ENCODE results near the gene DHX38. TPM values are rescaled to one million over a fixed set of nuclear protein-coding genes. Genes with fewer than 3 reads are reported as not detected.

Gene DHX38
- total RNA-seq: 10 to 100 TPM; 36.6 to 98.9 (median 57.5) TPM

DNA sequence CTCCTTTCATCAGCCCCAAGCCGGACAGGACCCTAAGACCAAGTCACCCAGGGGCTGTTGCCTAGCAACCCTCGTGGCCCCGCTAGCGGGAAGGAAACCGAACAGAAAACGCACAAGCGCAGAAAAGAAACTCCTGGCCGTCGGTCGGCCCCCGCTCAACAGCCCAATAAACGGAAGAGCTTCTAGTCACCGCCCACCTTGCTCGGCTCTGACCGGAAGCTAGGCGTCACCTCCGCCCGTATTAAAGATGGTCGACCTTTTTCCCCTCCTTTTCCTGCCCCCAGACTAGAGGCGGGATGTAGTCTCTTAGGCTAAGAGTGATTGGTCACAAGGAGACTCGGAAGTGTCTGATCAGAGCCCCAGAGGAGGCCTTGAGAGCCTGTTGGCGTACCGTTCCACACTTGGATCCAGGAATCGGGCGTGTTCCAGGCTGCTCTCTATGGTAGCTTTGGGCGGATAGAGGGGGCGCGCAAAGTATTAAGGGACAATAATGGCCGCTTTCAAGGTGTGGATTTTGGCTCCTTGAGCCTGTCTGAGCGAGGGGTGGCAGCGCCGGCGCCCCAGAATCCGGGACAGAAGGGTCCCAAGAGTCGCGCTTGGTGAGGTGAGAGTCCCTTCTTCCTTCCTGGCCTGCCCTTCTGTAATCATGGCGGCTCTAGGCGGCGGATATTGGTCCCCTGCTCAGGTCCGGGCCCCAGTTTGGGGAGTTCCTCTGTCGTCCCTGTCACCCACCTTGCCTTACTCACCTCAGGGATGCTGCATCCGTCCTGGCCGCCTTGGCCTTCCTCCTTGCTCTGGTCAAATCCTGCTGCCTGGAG lies at the start of gene DHX38, which contains the start of gene TXNL4B:
Gene DHX38, plus strand, starts transcription at position 400 of the 818 bp plus-strand sequence. CDS start 2,311 bp downstream, outside the sequence.
Gene TXNL4B, minus strand, starts transcription at position 173 of the 818 bp plus-strand sequence. CDS start 2,871 bp downstream, outside the sequence.
- peaks cover 45% of the 10 kb centered on the region for H3K36me3 ChIP-seq
- peaks cover 41% of the 10 kb centered on the region for H3K4me1 ChIP-seq
- peak within 1 kb of the TSS; percentile 94 for H3K27ac ChIP-seq
- DNase-seq (ENCODE audit: low spot score in 2 of 2): peak; percentile 96
- TF ChIP-seq, protein P1, sequence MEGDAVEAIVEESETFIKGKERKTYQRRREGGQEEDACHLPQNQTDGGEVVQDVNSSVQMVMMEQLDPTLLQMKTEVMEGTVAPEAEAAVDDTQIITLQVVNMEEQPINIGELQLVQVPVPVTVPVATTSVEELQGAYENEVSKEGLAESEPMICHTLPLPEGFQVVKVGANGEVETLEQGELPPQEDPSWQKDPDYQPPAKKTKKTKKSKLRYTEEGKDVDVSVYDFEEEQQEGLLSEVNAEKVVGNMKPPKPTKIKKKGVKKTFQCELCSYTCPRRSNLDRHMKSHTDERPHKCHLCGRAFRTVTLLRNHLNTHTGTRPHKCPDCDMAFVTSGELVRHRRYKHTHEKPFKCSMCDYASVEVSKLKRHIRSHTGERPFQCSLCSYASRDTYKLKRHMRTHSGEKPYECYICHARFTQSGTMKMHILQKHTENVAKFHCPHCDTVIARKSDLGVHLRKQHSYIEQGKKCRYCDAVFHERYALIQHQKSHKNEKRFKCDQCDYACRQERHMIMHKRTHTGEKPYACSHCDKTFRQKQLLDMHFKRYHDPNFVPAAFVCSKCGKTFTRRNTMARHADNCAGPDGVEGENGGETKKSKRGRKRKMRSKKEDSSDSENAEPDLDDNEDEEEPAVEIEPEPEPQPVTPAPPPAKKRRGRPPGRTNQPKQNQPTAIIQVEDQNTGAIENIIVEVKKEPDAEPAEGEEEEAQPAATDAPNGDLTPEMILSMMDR (IDR thresholded peaks at IDR 0.05): no peak
- no peak for TF ChIP-seq EP300 (IDR thresholded peaks at IDR 0.05)
- TF ChIP-seq POLR2A (IDR thresholded peaks at IDR 0.05): peak in 1 of 2 donors; percentile 46
- TF ChIP-seq POLR2AphosphoS5 (IDR thresholded peaks at IDR 0.05): peak in 1 of 3 donors; percentile 55
- 1% methylated on average over 30 of the region's 43 CpGs for WGBS
- no peaks in the 10 kb centered on the region for H3K9me3 ChIP-seq
- no peaks in the 10 kb centered on the region for H3K27me3 ChIP-seq
- H3K4me3 ChIP-seq: peak within 1 kb of the TSS; percentile 93

DNA sequence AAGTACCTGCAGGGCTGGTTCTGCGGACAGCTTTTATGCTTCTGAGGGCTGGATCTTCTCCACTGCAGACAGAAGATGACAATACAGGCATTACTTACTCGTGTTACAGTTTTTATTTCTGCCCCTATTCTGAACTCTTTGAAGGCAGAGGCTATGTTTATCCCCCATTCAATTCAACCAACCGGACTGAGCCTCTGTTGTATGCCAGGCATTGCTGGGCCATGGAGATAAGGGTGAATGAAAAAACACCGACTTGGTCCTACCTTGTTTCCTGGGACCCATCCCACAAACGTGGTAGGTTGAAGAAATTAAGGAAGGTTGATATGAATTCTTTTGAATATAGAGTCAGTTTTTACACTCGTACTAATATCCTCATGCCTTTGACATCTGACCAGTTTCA lies 49.4 kb upstream of the DHX38 start:
- no peaks in the 10 kb centered on the region for H3K27me3 ChIP-seq
- no peak overlapping the region for H3K4me3 ChIP-seq
- H3K36me3 ChIP-seq: peaks cover 22% of the 10 kb centered on the region
- no peak for DNase-seq (ENCODE audit: low spot score in 2 of 2)
- H3K4me1 ChIP-seq: no peaks in the 10 kb centered on the region
- 75% methylated on average over 6 of the region's 6 CpGs for WGBS
- H3K27ac ChIP-seq: no peak overlapping the region
- TF ChIP-seq POLR2AphosphoS5 (IDR thresholded peaks at IDR 0.05): no peak
- TF ChIP-seq POLR2A (IDR thresholded peaks at IDR 0.05): no peak
- TF ChIP-seq, protein P1 (IDR thresholded peaks at IDR 0.05): no peak
- TF ChIP-seq EP300 (IDR thresholded peaks at IDR 0.05): no peak
- no peaks in the 10 kb centered on the region for H3K9me3 ChIP-seq

DNA sequence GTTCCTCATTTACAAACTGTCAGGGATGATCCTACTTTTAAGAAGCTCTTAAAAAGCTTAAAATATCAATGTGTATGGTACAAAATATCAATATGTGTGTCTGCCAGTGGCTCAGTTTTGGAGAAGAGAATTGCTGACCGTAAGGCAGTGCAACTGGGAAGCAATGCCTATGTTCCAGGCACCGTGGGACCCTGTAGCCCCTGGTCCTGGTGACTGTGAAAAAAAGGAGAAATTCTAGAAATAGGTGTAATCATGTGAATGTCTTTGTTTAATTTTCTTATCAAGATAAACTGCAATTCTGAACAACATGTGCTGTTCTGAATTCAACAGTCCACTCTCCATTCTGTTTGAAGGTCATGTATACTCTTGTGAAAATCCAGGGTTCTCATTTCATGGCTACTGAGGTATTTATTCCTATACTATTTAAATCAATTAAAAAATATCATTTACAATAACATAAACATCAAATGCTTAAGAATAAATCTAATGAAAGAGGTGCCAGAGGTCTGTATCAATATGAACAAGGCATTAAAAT lies 48.8 kb upstream of the DHX38 start:
- Histone ChIP-seq H3K36me3 (peaks cover 22% of the 10 kb centered on the region), H3K9me3 (no peaks in the 10 kb centered on the region), H3K27ac (no peak overlapping the region), H3K27me3 (no peaks in the 10 kb centered on the region), H3K4me3 (no peak overlapping the region), H3K4me1 (no peaks in the 10 kb centered on the region)
- DNase-seq (ENCODE audit: low spot score in 2 of 2): no peak
- 63% methylated on average over 2 of the region's 2 CpGs for WGBS
- no peak for TF ChIP-seq EP300 (IDR thresholded peaks at IDR 0.05)
- no peak for TF ChIP-seq POLR2A (IDR thresholded peaks at IDR 0.05)
- TF ChIP-seq, protein P1 (IDR thresholded peaks at IDR 0.05): no peak
- no peak for TF ChIP-seq POLR2AphosphoS5 (IDR thresholded peaks at IDR 0.05)

DNA sequence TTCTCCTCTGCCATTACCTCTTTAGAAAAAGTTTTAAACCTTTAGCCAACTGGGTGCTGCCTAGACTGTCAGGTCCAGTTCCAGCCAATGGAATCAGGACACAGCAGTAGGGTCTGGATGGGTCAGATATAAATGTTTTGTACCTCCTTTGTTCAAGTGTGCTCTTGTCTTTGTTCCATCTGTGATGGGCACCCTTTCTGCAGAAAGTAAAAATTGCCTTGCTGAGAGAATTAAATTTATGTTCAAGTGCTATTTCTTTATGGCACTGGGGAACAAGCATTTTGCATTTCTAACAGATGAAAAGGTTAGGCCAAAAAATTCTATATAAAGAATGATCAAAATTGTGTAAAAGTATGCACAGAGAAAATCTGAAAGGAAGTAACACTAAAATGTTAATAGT lies 44.5 kb upstream of the DHX38 start:
- TF ChIP-seq EP300 (IDR thresholded peaks at IDR 0.05): no peak
- no peak for TF ChIP-seq POLR2AphosphoS5 (IDR thresholded peaks at IDR 0.05)
- TF ChIP-seq, protein P1 (IDR thresholded peaks at IDR 0.05): no peak
- no peak for TF ChIP-seq POLR2A (IDR thresholded peaks at IDR 0.05)
- no peak overlapping the region for H3K27ac ChIP-seq
- no peaks in the 10 kb centered on the region for H3K36me3 ChIP-seq
- no peaks in the 10 kb centered on the region for H3K27me3 ChIP-seq
- DNase-seq (ENCODE audit: low spot score in 2 of 2): no peak
- no peaks in the 10 kb centered on the region for H3K9me3 ChIP-seq
- H3K4me1 ChIP-seq: no peaks in the 10 kb centered on the region
- no peak overlapping the region for H3K4me3 ChIP-seq

DNA sequence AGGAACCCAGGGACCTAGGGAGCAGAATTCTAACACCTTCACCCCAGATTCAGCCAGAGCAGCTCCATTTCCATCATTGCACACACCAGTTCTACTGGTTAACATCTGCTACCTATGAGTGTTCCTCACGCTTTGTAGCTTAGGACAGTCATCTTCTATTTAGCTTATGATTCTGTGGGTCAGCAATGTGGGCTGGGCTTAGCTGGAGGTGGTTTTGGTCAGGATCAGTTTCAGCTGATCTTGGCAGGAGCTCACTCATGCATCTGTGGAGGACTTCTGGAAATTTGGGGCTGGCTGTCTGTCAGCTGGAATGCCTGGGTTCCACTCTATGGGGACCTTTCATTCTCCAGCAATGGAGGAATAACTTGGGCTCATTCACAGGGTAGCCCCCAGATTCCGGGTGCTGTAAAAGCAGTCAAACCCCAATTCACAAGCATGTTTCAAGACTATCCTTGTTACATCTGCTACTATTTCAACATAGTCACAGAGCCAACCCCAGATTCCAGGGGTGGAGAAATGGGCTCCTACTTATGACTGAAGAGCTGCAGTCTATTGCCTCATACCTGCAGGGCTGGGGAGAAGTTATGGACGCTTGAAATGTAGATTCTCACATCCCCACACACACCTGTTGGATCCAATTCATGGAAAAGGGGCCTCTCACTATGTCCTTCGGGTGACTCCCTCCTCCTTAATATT lies 42.7 kb upstream of the DHX38 start:
- DNase-seq (ENCODE audit: low spot score in 2 of 2): no peak
- TF ChIP-seq POLR2AphosphoS5 (IDR thresholded peaks at IDR 0.05) (no peak), EP300 (IDR thresholded peaks at IDR 0.05) (no peak), POLR2A (IDR thresholded peaks at IDR 0.05) (no peak)
- TF ChIP-seq, protein P1 (IDR thresholded peaks at IDR 0.05): no peak
- Histone ChIP-seq H3K36me3 (no peaks in the 10 kb centered on the region), H3K27ac (no peak overlapping the region), H3K4me3 (no peak overlapping the region), H3K27me3 (no peaks in the 10 kb centered on the region), H3K4me1 (no peaks in the 10 kb centered on the region), H3K9me3 (no peaks in the 10 kb centered on the region)
- WGBS: 81% methylated on average over 3 of the region's 4 CpGs

Data from suprapubic skin (tissue), 4 donors.